A549 treated with CpdA at 1 μM for 4 hours (cell line): ENCODE results near the gene COBLL1. TPM values are rescaled to one million over a fixed set of nuclear protein-coding genes. Genes with fewer than 3 reads are reported as not detected.

Experiments used
- total RNA-seq: library from RNA; stranded (reverse); fragments of 200-300 nt; extraction: Qiagen RNA extraction; gene quantifications from 5 replicates; pipeline ENCODE4 v1.2.3, GENCODE V29; 2022; ENCODE audit warnings: low read depth

Gene COBLL1, protein sequence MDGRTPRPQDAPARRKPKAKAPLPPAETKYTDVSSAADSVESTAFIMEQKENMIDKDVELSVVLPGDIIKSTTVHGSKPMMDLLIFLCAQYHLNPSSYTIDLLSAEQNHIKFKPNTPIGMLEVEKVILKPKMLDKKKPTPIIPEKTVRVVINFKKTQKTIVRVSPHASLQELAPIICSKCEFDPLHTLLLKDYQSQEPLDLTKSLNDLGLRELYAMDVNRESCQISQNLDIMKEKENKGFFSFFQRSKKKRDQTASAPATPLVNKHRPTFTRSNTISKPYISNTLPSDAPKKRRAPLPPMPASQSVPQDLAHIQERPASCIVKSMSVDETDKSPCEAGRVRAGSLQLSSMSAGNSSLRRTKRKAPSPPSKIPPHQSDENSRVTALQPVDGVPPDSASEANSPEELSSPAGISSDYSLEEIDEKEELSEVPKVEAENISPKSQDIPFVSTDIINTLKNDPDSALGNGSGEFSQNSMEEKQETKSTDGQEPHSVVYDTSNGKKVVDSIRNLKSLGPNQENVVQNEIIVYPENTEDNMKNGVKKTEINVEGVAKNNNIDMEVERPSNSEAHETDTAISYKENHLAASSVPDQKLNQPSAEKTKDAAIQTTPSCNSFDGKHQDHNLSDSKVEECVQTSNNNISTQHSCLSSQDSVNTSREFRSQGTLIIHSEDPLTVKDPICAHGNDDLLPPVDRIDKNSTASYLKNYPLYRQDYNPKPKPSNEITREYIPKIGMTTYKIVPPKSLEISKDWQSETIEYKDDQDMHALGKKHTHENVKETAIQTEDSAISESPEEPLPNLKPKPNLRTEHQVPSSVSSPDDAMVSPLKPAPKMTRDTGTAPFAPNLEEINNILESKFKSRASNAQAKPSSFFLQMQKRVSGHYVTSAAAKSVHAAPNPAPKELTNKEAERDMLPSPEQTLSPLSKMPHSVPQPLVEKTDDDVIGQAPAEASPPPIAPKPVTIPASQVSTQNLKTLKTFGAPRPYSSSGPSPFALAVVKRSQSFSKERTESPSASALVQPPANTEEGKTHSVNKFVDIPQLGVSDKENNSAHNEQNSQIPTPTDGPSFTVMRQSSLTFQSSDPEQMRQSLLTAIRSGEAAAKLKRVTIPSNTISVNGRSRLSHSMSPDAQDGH
- 4.1 to 7.2 TPM (median 4.1 TPM) in 5 replicates for total RNA-seq

DNA sequence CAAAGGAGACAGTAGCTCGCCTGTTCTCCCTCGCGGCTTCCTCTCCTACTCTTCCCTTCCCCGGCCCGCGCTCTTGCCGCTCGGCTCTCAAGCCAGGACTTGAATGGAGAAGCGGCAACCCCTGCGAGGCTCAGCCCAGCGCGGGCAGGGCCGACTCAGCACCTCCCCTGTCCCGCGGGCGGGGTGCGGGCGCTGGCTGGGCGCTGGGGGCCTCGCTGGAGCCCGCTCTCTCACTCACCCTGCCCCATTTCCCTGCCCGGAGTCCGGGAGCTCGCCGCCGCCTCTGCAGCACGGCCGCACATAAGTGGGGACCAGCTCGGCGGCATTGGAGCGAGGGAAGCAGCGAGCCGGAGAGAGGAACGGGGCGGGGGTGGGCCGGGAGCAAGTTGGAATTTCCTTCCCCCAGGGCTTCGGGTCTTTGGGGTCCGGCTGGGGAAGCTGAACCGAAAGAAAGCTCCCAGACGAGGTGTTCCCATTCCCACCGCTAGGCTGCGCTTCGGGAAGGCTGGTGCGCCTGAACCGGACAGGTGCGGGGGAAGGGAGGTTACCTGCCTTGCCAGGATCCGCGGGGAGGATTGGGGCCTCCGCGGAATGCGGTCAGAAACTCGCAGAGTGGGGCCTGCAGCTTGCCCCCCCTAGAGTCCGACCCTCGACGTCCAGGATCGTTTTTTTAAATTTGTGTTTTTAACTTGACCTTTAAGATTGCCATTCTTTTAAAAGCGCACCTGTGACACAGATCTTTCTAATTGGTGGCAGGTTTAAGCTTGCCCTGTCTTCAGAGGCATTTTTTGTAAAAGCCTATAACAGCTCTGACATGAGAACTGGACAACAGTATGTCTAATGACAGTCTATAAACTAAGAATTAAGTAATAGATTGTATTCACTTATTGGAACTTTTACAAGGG is at the start of gene COBLL1:
Gene COBLL1 (minus strand): TSS at position 105 of the 905 bp plus-strand sequence. CDS start 627 bp downstream, outside the sequence.

Other genes with a start within 250 kb of the COBLL1 start
- 4.3 to 6.9 TPM (median 5.8 TPM) in 5 replicates for gene GRB14, start 220.3 kb downstream of the COBLL1 start, total RNA-seq
- gene SLC38A11, start 113.7 kb upstream of the COBLL1 start, total RNA-seq, result not detected in 5 replicates